Esophagus squamous epithelium (tissue), 5 donors: ENCODE results near the gene PRKG1. TPM values are rescaled to one million over a fixed set of nuclear protein-coding genes. Genes with fewer than 3 reads are reported as not detected.

ENCODE experiments used
- DNase-seq: peaks from one replicate; lab custom pipeline; 2025; lab: John Stamatoyannopoulos, UW
- H3K27ac ChIP-seq, 4 donors: fragments of 200-600 bp; sonication (generic); one replicate each; pipeline ENCODE4 v1.5.1; 2016 to 2019; ENCODE audit warnings: mild to moderate bottlenecking in 1 of 4
- H3K27me3 ChIP-seq, 4 donors: fragments of 200-600 bp; sonication (generic); 1 replicate in 3 of 4; 2 replicates in 1 of 4; pipeline versions ENCODE4 v1.5.1 to v1.6.0; 2017 to 2021; ENCODE audit warnings: antibody characterized with exemption in 1 of 4
- H3K36me3 ChIP-seq, 3 donors: fragments of 200-600 bp; sonication (generic); one replicate each; pipeline ENCODE4 v1.5.1; 2016 to 2019
- H3K4me1 ChIP-seq, 3 donors: fragments of 200-600 bp; sonication (generic); one replicate each; pipeline ENCODE4 v1.5.1; 2017 to 2019
- H3K4me3 ChIP-seq, 4 donors: fragments of 200-600 bp; sonication (generic); 1 replicate in 3 of 4; 2 replicates in 1 of 4; pipeline ENCODE4 v1.5.1; 2016 to 2019; ENCODE audit warnings: mild to moderate bottlenecking in 2 of 4, moderate library complexity in 1 of 4
- H3K9me3 ChIP-seq, 3 donors: fragments of 200-600 bp; sonication (generic); one replicate each; pipeline ENCODE4 v1.5.1; 2016 to 2019
- CTCF ChIP-seq, 6 experiments: fragments of 450-650 bp in 4 of 6; fragments of 200-600 bp in 2 of 6; sonication (generic) in 2 of 6; IDR thresholded peaks; one replicate each; pipeline ENCODE4 v1.5.1; 2016 to 2019; ENCODE audit warnings: antibody characterized with exemption in 6 of 6, mild to moderate bottlenecking in 4 of 6, moderate library complexity in 4 of 6
- POLR2A ChIP-seq, 4 donors: fragments of 450-650 bp; IDR thresholded peaks; one replicate each; pipeline ENCODE4 v1.6.1; 2017; ENCODE audit warnings: antibody characterized with exemption in 4 of 4, mild to moderate bottlenecking in 4 of 4, moderate library complexity in 3 of 4
- WGBS, 2 donors: methylation state at CpG; one replicate each; pipeline ENCODE4 v1.1.5; 2018; 5-methylcytosine and 5-hydroxymethylcytosine counted together
- intact Hi-C: fragments of 100-400 bp; cut with DNase I; formaldehyde crosslinking; loops from one replicate; pipeline ENCODE4 v1.15.0; 2022
- total RNA-seq, 4 donors: library from RNA; depleted of rRNA; stranded (reverse); fragments of >200 nt; gene quantifications; one replicate each; pipeline ENCODE4 v1.1.0, GENCODE V29; 2016
- donor health status: DM: yes; HTN: yes; CAD: no.

The PRKG1 gene
- total RNA-seq, 4 donors from 2014 or later: 2.0 to 10.9 (median 3.8) TPM

- DNase-seq: no peak
- H3K27ac ChIP-seq: no peak within 1 kb of the TSS
- no peaks in the 10 kb centered on the region for H3K9me3 ChIP-seq
- H3K27me3 ChIP-seq: peaks cover 0 to 72% (median 0%) of the 10 kb centered on the region in 4 donors
- TF ChIP-seq CTCF (IDR thresholded peaks at IDR 0.05) (peak in 5 of 6 experiments; percentile 63 to 91 (median 68)), POLR2A (IDR thresholded peaks at IDR 0.05) (no peak)
- 0 to 4% methylated on average over 13 to 16 of the region's 55 CpGs for WGBS, 2 donors
- peak within 1 kb of the TSS; percentile 47 to 61 (median 54) for H3K4me3 ChIP-seq
- no peaks in the 10 kb centered on the region for H3K36me3 ChIP-seq
- intact Hi-C loops: loop anchor here (5.0 kb wide), 1 partner anchor 173 kb away; no protein-coding TSS in a partner anchor
- peaks cover 7 to 25% (median 11%) of the 10 kb centered on the region in 3 donors for H3K4me1 ChIP-seq
Observed at GRCh38 chr10:52313933-52314821, 1239.9 kb downstream of the PRKG1 start, which contains the start of gene DKK1. DKK1 (plus strand) TSS chr10:52314281; CDS start chr10:52314435, 154 bp downstream.

- TF ChIP-seq POLR2A (IDR thresholded peaks at IDR 0.05) (no peak), CTCF (IDR thresholded peaks at IDR 0.05) (no peak)
- Histone ChIP-seq H3K9me3 (no peaks in the 10 kb centered on the region), H3K4me3 (peak overlapping the region; percentile 47 to 61 (median 54)), H3K27me3 (peaks cover 0 to 64% (median 0%) of the 10 kb centered on the region in 4 donors), H3K36me3 (no peaks in the 10 kb centered on the region), H3K27ac (no peak overlapping the region), H3K4me1 (peaks cover 7 to 25% (median 11%) of the 10 kb centered on the region in 3 donors)
- DNase-seq: no peak
- intact Hi-C loops: loop anchor here (5.0 kb wide), 1 partner anchor 172 kb away; no protein-coding TSS in a partner anchor
- 16 to 27% methylated on average over 10 to 19 of the region's 36 CpGs for WGBS, 2 donors
Observed at GRCh38 chr10:52314822-52315552, 1240.7 kb downstream of the PRKG1 start.

- Histone ChIP-seq H3K4me3 (no peak overlapping the region), H3K27me3 (peaks cover 0 to 55% (median 0%) of the 10 kb centered on the region in 4 donors), H3K36me3 (no peaks in the 10 kb centered on the region), H3K9me3 (no peaks in the 10 kb centered on the region), H3K27ac (no peak overlapping the region), H3K4me1 (peaks cover 7 to 25% (median 11%) of the 10 kb centered on the region in 3 donors)
- 67 to 72% methylated on average over 1 of the region's 1 CpG for WGBS, 2 donors
- intact Hi-C loops: no loop called here
- no peak for DNase-seq
- TF ChIP-seq POLR2A (IDR thresholded peaks at IDR 0.05): no peak
- TF ChIP-seq CTCF (IDR thresholded peaks at IDR 0.05): no peak
Observed at GRCh38 chr10:52316001-52316400, 1241.7 kb downstream of the PRKG1 start.

GRCh38 chr10:52316500-52316899 is 1242.2 kb downstream of the PRKG1 start:
- H3K27me3 ChIP-seq: peaks cover 0 to 50% (median 0%) of the 10 kb centered on the region in 4 donors
- H3K27ac ChIP-seq: no peak overlapping the region
- no peak for DNase-seq
- WGBS, 2 donors: 91 to 96% methylated on average over 4 of the region's 4 CpGs
- intact Hi-C loops: no loop called here
- H3K4me3 ChIP-seq: no peak overlapping the region
- no peaks in the 10 kb centered on the region for H3K36me3 ChIP-seq
- no peaks in the 10 kb centered on the region for H3K9me3 ChIP-seq
- TF ChIP-seq POLR2A (IDR thresholded peaks at IDR 0.05) (no peak), CTCF (IDR thresholded peaks at IDR 0.05) (no peak)
- H3K4me1 ChIP-seq: peaks cover 7 to 25% (median 11%) of the 10 kb centered on the region in 3 donors
